HepG2 (cell line): ENCODE measurements around the gene C16orf54. TPM values are rescaled to one million over a fixed set of nuclear protein-coding genes. Genes with fewer than 3 reads are reported as not detected.
A peak's percentile ranks its signal among the peaks of the same experiment; 100 is the strongest.

Source experiments
- BHLHE40 ChIP-seq: IDR thresholded peaks from 2 replicates; pipeline ENCODE4 v1.6.1; 2011; ENCODE audit warnings: low read length, improper control_type of control experiment
- BRCA1 ChIP-seq: sonication (generic); formaldehyde crosslinking; IDR thresholded peaks from 2 replicates; pipeline ENCODE4 v1.4.0; 2020; ENCODE audit warnings: missing genetic modification reagents
- EEA1 ChIP-seq: sonication (generic); formaldehyde crosslinking; IDR thresholded peaks from 2 replicates; pipeline ENCODE4 v1.5.1; 2020; ENCODE audit warnings: mild to moderate bottlenecking, missing genetic modification reagents, borderline replicate concordance
- GATA4 ChIP-seq: sonication (generic); IDR thresholded peaks from 2 replicates; pipeline ENCODE4 v1.6.1; 2016; ENCODE audit warnings: antibody characterized with exemption, low read depth, borderline replicate concordance
- GZF1 ChIP-seq: sonication (generic); formaldehyde crosslinking; IDR thresholded peaks from 2 replicates; pipeline ENCODE4 v1.5.1; 2020; ENCODE audit warnings: mild to moderate bottlenecking, missing genetic modification reagents
- MIXL1 ChIP-seq: IDR thresholded peaks from 2 replicates; pipeline ENCODE4 v1.6.1; 2016
- POLR2G ChIP-seq: fragments of 200-400 bp; formaldehyde crosslinking; IDR thresholded peaks from 2 replicates; pipeline ENCODE4 v1.6.1; 2018; ENCODE audit warnings: mild to moderate bottlenecking, low read depth, low read length, moderate library complexity
- TEAD3 ChIP-seq: optimal IDR thresholded peaks from 2 replicates; pipeline ENCODE3; 2016; ENCODE audit warnings: borderline replicate concordance
- ZMYM4 ChIP-seq: sonication (generic); formaldehyde crosslinking; IDR thresholded peaks from 2 replicates; pipeline ENCODE4 v1.8.1; 2023; ENCODE audit warnings: mild to moderate bottlenecking, missing genetic modification reagents
- ZNF20 ChIP-seq: sonication (generic); formaldehyde crosslinking; IDR thresholded peaks from 2 replicates; pipeline ENCODE4 v1.4.0; 2020; ENCODE audit warnings: mild to moderate bottlenecking, moderate library complexity, missing genetic modification reagents
- ZNF24 ChIP-seq: fragments of 450-650 bp; IDR thresholded peaks from 2 replicates; pipeline ENCODE4 v1.6.1; 2017; ENCODE audit warnings: antibody characterized with exemption, mild to moderate bottlenecking
- ZNF317 ChIP-seq: sonication (generic); formaldehyde crosslinking; IDR thresholded peaks from 2 replicates; pipeline ENCODE4 v1.5.0; 2020; ENCODE audit warnings: mild to moderate bottlenecking, missing genetic modification reagents
- ZNF367 ChIP-seq: sonication (generic); formaldehyde crosslinking; IDR thresholded peaks from 2 replicates; pipeline ENCODE4 v1.4.0; 2020; ENCODE audit warnings: missing genetic modification reagents, borderline replicate concordance
- ZNF569 ChIP-seq: sonication (generic); formaldehyde crosslinking; IDR thresholded peaks from 2 replicates; pipeline ENCODE4 v1.5.0; 2020; ENCODE audit warnings: mild to moderate bottlenecking, missing genetic modification reagents, moderate library complexity, borderline replicate concordance
- ZNF674 ChIP-seq: sonication (generic); formaldehyde crosslinking; IDR thresholded peaks from 2 replicates; pipeline ENCODE4 v1.5.0; 2020; ENCODE audit warnings: low read depth, mild to moderate bottlenecking, missing genetic modification reagents
- ZNF720 ChIP-seq: sonication (generic); formaldehyde crosslinking; IDR thresholded peaks from 2 replicates; pipeline ENCODE4 v1.4.0; 2020; ENCODE audit warnings: missing genetic modification reagents
- ZNF737 ChIP-seq: sonication (generic); formaldehyde crosslinking; IDR thresholded peaks from 2 replicates; pipeline ENCODE4 v1.5.0; 2020; ENCODE audit warnings: missing genetic modification reagents, mild to moderate bottlenecking, borderline replicate concordance
- ZSCAN25 ChIP-seq: sonication (generic); formaldehyde crosslinking; IDR thresholded peaks from 2 replicates; pipeline ENCODE4 v1.8.0; 2022; ENCODE audit warnings: mild to moderate bottlenecking, missing genetic modification reagents
- polyA plus RNA-seq, 8 experiments: library from polyadenylated mRNA; depleted of rRNA in 3 of 8; stranded (reverse) in 7 of 8; unstranded in 1 of 8; fragments of >200 nt; fragmentation: Illumina TruSeq in 4 of 8; extraction: Trizol in 4 of 8; gene quantifications; 2 replicates each; pipeline versions ENCODE4 v1.2.1 to v1.2.3, GENCODE V29; 2011 to 2016; ENCODE audit warnings: low read depth in 4 of 8, missing spikeins in 1 of 8, mixed read lengths in 1 of 8; ENCODE audit not compliant: insufficient read depth in 1 of 8
- total RNA-seq, 5 experiments: library from RNA; depleted of rRNA; stranded (reverse); fragments of >200 nt; fragmentation: Illumina TruSeq; extraction: Trizol; gene quantifications; 2 replicates each; pipeline ENCODE4 v1.2.3, GENCODE V29; 2016; ENCODE audit warnings: low read depth in 1 of 5
- TF ChIP-seq, protein P1 (sequence below): sonication (generic); formaldehyde crosslinking; IDR thresholded peaks from 2 replicates; pipeline ENCODE4 v1.8.0; 2022; ENCODE audit warnings: mild to moderate bottlenecking, missing genetic modification reagents, borderline replicate concordance
- TF ChIP-seq, protein P2 (sequence below): sonication (generic); formaldehyde crosslinking; IDR thresholded peaks from 2 replicates; pipeline ENCODE4 v1.8.0; 2022; ENCODE audit warnings: low read depth, missing genetic modification reagents
- TF ChIP-seq, protein P3 (sequence below): IDR thresholded peaks from 2 replicates; pipeline ENCODE4 v1.6.1; 2016
- TF ChIP-seq, protein P4 (sequence below): IDR thresholded peaks from 2 replicates; pipeline ENCODE4 v1.6.1; 2016; ENCODE audit warnings: low read depth, missing genetic modification reagents, missing compliant biosample characterization

C16orf54 gene
- total and polyA plus RNA-seq, 2 of the 13 experiments (the other 11 are each of a cell fraction or from before 2014, with no cell fraction given), result not detected

DNA sequence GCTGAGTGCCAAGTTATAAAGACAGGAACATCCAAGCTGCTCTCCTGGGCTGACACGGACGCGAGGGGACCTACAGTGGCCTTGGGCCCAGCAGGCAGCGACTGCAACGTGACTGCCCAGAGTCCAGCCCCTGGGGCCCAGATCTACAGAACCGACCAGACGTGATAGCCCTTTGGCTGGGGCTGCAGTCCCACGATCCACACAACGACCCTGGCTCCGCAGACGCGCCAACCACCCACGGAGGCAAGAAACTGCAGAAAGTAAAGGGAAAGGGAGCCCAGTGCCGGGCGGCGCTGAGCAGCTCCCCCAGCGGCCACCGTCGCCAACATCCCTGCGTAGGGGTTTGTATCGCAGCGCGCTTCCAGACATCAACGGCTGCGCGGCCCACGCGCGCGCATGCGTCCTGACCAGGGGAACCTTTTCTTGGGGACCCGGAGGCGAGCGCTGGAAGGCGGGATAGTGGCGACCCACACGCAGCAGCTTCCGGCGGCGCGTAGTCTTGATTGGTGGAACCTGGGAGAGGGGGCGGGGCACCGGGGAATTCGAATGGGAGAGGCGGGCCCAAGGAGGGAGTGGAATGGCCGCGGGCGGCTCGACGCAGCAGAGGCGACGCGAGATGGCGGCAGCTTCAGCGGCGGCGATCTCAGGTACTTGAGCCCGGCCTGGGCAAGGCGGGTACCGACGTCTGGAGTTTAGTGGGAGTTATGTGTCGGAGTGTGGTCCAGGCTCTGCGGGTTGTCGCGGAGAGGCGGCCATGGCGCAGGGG, 44.6 kb upstream of the C16orf54 start, which contains the start of gene KIF22 (continued):
- no peak for TF ChIP-seq ZNF737 (CRISPR knock-in tag)
- no peak for TF ChIP-seq GZF1 (CRISPR knock-in tag)
- TF ChIP-seq ZNF317 (CRISPR knock-in tag), result peak; percentile 80
- TF ChIP-seq ZNF24, result no peak
- TF ChIP-seq, protein P1, sequence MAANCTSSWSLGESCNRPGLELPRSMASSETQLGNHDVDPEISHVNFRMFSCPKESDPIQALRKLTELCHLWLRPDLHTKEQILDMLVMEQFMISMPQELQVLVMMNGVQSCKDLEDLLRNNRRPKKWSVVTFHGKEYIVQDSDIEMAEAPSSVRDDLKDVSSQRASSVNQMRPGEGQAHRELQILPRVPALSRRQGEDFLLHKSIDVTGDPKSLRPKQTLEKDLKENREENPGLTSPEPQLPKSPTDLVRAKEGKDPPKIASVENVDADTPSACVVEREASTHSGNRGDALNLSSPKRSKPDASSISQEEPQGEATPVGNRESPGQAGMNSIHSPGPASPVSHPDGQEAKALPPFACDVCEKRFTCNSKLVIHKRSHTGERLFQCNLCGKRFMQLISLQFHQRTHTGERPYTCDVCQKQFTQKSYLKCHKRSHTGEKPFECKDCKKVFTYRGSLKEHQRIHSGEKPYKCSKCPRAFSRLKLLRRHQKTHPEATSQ, result 0 out of 2 replicates have a peak, but pooled peaks have one; percentile 85
- peak; percentile 88 for TF ChIP-seq MIXL1
- no peak for TF ChIP-seq GATA4
- 0 out of 2 replicates have a peak, but pooled peaks have one; percentile 34 for TF ChIP-seq ZNF720 (CRISPR knock-in tag)
- no peak for TF ChIP-seq ZNF20 (CRISPR knock-in tag)
- TF ChIP-seq ZMYM4 (CRISPR knock-in tag), result peak; percentile 93
- no peak for TF ChIP-seq ZNF674 (CRISPR knock-in tag)
- no peak; the same call in 1 of the 2 replicates for TF ChIP-seq BRCA1 (CRISPR knock-in tag)
- peak; percentile 89 for TF ChIP-seq POLR2G
- TF ChIP-seq, protein P2, sequence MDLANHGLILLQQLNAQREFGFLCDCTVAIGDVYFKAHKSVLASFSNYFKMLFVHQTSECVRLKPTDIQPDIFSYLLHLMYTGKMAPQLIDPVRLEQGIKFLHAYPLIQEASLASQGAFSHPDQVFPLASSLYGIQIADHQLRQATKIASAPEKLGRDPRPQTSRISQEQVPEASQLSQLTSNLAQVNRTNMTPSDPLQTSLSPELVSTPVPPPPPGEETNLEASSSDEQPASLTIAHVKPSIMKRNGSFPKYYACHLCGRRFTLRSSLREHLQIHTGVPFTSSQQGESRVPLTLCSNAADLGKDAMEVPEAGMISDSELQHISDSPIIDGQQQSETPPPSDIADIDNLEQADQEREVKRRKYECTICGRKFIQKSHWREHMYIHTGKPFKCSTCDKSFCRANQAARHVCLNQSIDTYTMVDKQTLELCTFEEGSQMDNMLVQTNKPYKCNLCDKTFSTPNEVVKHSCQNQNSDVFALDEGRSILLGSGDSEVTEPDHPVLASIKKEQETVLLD (CRISPR knock-in tag), result peak; percentile 90
- peak; percentile 60; the same call in 1 of the 2 replicates for TF ChIP-seq BHLHE40
- TF ChIP-seq EEA1 (CRISPR knock-in tag), result no peak
- TF ChIP-seq ZNF367 (CRISPR knock-in tag), result 0 out of 2 replicates have a peak, but pooled peaks have one; percentile 25
- TF ChIP-seq, protein P3, sequence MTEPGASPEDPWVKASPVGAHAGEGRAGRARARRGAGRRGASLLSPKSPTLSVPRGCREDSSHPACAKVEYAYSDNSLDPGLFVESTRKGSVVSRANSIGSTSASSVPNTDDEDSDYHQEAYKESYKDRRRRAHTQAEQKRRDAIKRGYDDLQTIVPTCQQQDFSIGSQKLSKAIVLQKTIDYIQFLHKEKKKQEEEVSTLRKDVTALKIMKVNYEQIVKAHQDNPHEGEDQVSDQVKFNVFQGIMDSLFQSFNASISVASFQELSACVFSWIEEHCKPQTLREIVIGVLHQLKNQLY (CRISPR knock-in tag), result peak; percentile 12; the same call in 1 of the 2 replicates
- TF ChIP-seq ZSCAN25 (CRISPR knock-in tag), result peak; percentile 72
- no peak; the same call in 1 of the 2 replicates for TF ChIP-seq ZNF569 (CRISPR knock-in tag)
- TF ChIP-seq TEAD3, result peak; percentile 15
- TF ChIP-seq, protein P4, sequence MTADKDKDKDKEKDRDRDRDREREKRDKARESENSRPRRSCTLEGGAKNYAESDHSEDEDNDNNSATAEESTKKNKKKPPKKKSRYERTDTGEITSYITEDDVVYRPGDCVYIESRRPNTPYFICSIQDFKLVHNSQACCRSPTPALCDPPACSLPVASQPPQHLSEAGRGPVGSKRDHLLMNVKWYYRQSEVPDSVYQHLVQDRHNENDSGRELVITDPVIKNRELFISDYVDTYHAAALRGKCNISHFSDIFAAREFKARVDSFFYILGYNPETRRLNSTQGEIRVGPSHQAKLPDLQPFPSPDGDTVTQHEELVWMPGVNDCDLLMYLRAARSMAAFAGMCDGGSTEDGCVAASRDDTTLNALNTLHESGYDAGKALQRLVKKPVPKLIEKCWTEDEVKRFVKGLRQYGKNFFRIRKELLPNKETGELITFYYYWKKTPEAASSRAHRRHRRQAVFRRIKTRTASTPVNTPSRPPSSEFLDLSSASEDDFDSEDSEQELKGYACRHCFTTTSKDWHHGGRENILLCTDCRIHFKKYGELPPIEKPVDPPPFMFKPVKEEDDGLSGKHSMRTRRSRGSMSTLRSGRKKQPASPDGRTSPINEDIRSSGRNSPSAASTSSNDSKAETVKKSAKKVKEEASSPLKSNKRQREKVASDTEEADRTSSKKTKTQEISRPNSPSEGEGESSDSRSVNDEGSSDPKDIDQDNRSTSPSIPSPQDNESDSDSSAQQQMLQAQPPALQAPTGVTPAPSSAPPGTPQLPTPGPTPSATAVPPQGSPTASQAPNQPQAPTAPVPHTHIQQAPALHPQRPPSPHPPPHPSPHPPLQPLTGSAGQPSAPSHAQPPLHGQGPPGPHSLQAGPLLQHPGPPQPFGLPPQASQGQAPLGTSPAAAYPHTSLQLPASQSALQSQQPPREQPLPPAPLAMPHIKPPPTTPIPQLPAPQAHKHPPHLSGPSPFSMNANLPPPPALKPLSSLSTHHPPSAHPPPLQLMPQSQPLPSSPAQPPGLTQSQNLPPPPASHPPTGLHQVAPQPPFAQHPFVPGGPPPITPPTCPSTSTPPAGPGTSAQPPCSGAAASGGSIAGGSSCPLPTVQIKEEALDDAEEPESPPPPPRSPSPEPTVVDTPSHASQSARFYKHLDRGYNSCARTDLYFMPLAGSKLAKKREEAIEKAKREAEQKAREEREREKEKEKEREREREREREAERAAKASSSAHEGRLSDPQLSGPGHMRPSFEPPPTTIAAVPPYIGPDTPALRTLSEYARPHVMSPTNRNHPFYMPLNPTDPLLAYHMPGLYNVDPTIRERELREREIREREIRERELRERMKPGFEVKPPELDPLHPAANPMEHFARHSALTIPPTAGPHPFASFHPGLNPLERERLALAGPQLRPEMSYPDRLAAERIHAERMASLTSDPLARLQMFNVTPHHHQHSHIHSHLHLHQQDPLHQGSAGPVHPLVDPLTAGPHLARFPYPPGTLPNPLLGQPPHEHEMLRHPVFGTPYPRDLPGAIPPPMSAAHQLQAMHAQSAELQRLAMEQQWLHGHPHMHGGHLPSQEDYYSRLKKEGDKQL (CRISPR knock-in tag), result no peak
